Immature natural killer cell (primary cell): Measurements from ENCODE around the gene FIGNL1. TPM values are rescaled to one million over a fixed set of nuclear protein-coding genes. Genes with fewer than 3 reads are reported as not detected.
A peak's percentile ranks its signal among the peaks of the same experiment; 100 is the strongest.

ENCODE experiments used
- DNase-seq, 3 donors: peaks; one replicate each; pipeline ENCODE4 v3.0.0; 2022; ENCODE audit warnings: mixed read lengths in 1 of 3
- H3K27ac Mint-ChIP-seq, 6 donors: one replicate each; pipeline ENCODE4 v1.8.0; 2020; ENCODE audit warnings: mixed read lengths in 6 of 6, mild to moderate bottlenecking in 5 of 6, inconsistent platforms in 4 of 6, moderate library complexity in 3 of 6
- H3K27me3 Mint-ChIP-seq, 3 donors: one replicate each; pipeline ENCODE4 v1.8.0; 2020 to 2021; ENCODE audit warnings: low read depth in 3 of 3, mild to moderate bottlenecking in 3 of 3, mixed read lengths in 3 of 3, moderate library complexity in 3 of 3, inconsistent platforms in 1 of 3
- H3K36me3 Mint-ChIP-seq, 3 donors: one replicate each; pipeline ENCODE4 v1.8.0; 2020; ENCODE audit warnings: mixed read lengths in 3 of 3, inconsistent platforms in 2 of 3, mild to moderate bottlenecking in 2 of 3
- H3K4me1 Mint-ChIP-seq, 2 donors: one replicate each; pipeline ENCODE4 v1.8.0; 2020; ENCODE audit warnings: inconsistent platforms in 2 of 2, mild to moderate bottlenecking in 2 of 2, mixed read lengths in 2 of 2, moderate library complexity in 1 of 2
- H3K4me3 Mint-ChIP-seq, 5 donors: one replicate each; pipeline ENCODE4 v1.8.0; 2020; ENCODE audit warnings: mild to moderate bottlenecking in 5 of 5, mixed read lengths in 5 of 5, inconsistent platforms in 3 of 5, moderate library complexity in 3 of 5
- H3K9me3 Mint-ChIP-seq, 6 donors: one replicate each; pipeline ENCODE4 v1.8.0; 2020; ENCODE audit warnings: mild to moderate bottlenecking in 6 of 6, mixed read lengths in 6 of 6, inconsistent platforms in 4 of 6, moderate library complexity in 3 of 6
- polyA plus RNA-seq, 3 donors: library from polyadenylated mRNA; unstranded; fragments of 300-500 nt; fragmentation: Illumina TruSeq; gene quantifications; one replicate each; pipeline ENCODE4 v1.2.3, GENCODE V29; 2021

FIGNL1 gene
- 10 to 100 TPM in 1 of 3 donors, 1 to 10 TPM in 2; 1.8 to 10.3 (median 3.7) TPM for polyA plus RNA-seq

DNA sequence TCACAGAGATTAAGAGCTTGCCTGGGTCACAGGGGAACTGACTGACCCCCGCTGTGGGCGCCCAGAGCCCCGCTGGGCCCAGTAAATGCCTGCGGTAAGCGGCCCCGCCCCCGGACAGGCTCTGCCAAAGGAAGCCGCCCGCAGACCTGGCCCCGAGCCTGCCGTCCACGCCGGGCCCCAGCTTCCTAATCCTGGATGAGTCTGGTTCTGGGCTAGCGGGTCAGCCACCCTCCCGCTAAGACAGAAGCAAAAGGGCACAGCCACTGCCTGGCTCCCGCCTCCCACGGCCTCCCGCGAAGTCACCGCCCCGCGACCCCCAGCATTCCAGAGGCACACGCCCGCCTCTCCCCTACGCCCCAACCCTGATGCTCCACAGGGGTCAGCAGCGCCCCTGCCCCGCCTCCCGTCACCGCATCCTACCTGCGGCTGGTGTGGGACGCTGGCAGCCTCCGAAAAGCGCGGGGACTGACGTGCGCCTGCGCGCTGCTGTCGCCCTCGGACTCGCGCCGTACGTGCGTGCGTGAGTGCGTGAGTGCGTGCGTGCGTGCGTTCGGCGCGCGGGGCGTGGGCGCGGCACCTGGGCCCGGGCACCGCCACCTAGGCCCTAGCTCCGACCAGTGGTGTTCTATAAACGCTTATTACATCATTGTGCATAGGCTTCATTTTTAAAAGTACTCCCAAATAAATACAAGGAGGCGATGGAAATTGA lies at the start of gene FIGNL1:
Gene FIGNL1, minus strand, starts transcription at position 470 of the 709 bp plus-strand sequence. CDS start 3,063 bp downstream, outside the sequence.
- Mint-ChIP-seq H3K4me3 (peak within 1 kb of the TSS; percentile 89 to 94 (median 91)), H3K36me3 (peaks cover 11 to 22% (median 14%) of the 10 kb centered on the region in 3 donors), H3K9me3 (no peaks in the 10 kb centered on the region), H3K27me3 (peaks cover 0 to 14% (median 3%) of the 10 kb centered on the region in 3 donors), H3K27ac (peak within 1 kb of the TSS; percentile 70 to 94 (median 84)), H3K4me1 (peaks cover 18 to 26% of the 10 kb centered on the region in 2 donors)
- peak; percentile 78 to 82 (median 81) for DNase-seq

DNA sequence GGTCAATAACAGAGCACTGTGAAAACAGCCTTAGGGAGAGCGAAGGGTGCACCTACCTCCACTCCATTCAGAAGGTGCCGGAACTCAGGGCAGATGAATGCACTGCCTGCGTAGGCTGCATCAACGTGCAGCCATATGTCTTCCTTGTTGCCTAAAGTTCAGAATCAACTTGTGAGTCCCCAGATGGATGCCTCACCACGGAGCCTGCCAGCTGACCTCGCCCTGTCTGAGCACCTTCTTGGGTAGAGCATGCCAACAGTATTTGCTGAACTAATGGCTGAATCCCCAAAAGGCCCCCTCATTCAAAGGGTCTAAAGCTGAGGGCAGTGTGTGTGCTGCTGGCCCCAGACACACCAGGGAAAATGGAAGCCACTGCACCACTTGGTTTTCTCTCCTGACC lies 48.9 kb upstream of the FIGNL1 start:
- Mint-ChIP-seq H3K4me1 (no peaks in the 10 kb centered on the region), H3K36me3 (no peaks in the 10 kb centered on the region), H3K27ac (no peak overlapping the region), H3K27me3 (peaks cover 4 to 6% (median 4%) of the 10 kb centered on the region in 3 donors), H3K9me3 (no peaks in the 10 kb centered on the region), H3K4me3 (no peak overlapping the region)
- no peak for DNase-seq

DNA sequence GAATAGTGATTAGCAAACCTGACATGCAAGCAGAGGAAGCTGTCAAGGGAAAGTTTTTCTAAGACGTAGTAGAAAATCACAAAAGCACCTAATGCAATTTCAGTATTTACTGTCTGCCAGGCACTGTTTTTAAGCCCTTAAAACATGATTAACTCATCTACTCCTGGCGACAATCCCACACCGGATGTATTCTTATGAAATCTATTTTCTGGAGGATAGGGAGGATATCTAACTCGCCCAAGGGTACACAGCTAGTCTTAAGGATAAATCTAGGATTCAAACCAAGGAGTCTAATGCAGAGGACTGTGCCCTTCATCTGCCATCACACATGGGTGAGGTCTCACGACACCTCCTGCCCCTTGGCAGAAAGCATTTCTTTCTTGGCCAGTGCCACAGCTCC lies 47.8 kb upstream of the FIGNL1 start:
- H3K4me3 Mint-ChIP-seq = no peak overlapping the region
- no peaks in the 10 kb centered on the region for H3K36me3 Mint-ChIP-seq
- H3K4me1 Mint-ChIP-seq = no peaks in the 10 kb centered on the region
- H3K27ac Mint-ChIP-seq = no peak overlapping the region
- H3K9me3 Mint-ChIP-seq = no peaks in the 10 kb centered on the region
- DNase-seq = no peak
- H3K27me3 Mint-ChIP-seq = peaks cover 4 to 6% (median 6%) of the 10 kb centered on the region in 3 donors

GRCh38 chr7:50497068-50497642 lies 47.0 kb upstream of the FIGNL1 start:
- Mint-ChIP-seq H3K4me3 (no peak overlapping the region), H3K27me3 (peaks cover 6 to 7% (median 6%) of the 10 kb centered on the region in 3 donors), H3K36me3 (no peaks in the 10 kb centered on the region), H3K9me3 (no peaks in the 10 kb centered on the region), H3K4me1 (no peaks in the 10 kb centered on the region), H3K27ac (no peak overlapping the region)
- DNase-seq = no peak

GRCh38 chr7:50496569-50496968 lies 46.4 kb upstream of the FIGNL1 start:
- H3K4me3 Mint-ChIP-seq = no peak overlapping the region
- H3K27me3 Mint-ChIP-seq = peaks cover 6 to 7% (median 6%) of the 10 kb centered on the region in 3 donors
- H3K9me3 Mint-ChIP-seq = no peaks in the 10 kb centered on the region
- no peak for DNase-seq
- no peaks in the 10 kb centered on the region for H3K4me1 Mint-ChIP-seq
- no peaks in the 10 kb centered on the region for H3K36me3 Mint-ChIP-seq
- no peak overlapping the region for H3K27ac Mint-ChIP-seq

DNA sequence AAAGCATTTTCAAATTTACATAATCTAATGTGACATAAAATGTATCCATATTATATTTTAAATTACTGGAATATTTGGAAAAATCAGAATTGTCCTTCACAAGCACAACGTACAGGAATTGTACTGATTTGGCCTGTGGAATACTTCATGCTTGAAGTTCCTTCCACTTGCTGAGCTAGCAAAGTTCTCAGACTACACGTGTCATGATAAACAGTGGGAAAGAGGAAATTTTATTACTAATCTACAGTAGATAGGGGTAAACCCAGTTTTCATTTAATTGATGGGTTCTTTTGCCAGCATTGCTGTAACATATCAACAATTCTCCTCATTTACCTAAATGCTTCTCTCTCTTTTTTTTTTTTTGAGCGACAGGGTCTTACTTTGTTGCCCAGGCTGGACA lies 45.6 kb upstream of the FIGNL1 start:
- H3K4me1 Mint-ChIP-seq = no peaks in the 10 kb centered on the region
- no peak overlapping the region for H3K27ac Mint-ChIP-seq
- H3K36me3 Mint-ChIP-seq = no peaks in the 10 kb centered on the region
- H3K27me3 Mint-ChIP-seq = peaks cover 6 to 7% (median 6%) of the 10 kb centered on the region in 3 donors
- no peak overlapping the region for H3K4me3 Mint-ChIP-seq
- no peaks in the 10 kb centered on the region for H3K9me3 Mint-ChIP-seq
- no peak for DNase-seq

GRCh38 chr7:50492770-50493519 lies 42.8 kb upstream of the FIGNL1 start:
- no peak for DNase-seq
- H3K9me3 Mint-ChIP-seq = no peaks in the 10 kb centered on the region
- no peaks in the 10 kb centered on the region for H3K36me3 Mint-ChIP-seq
- H3K4me3 Mint-ChIP-seq = no peak overlapping the region
- no peaks in the 10 kb centered on the region for H3K4me1 Mint-ChIP-seq
- peaks cover 4 to 8% (median 7%) of the 10 kb centered on the region in 3 donors for H3K27me3 Mint-ChIP-seq
- no peak overlapping the region for H3K27ac Mint-ChIP-seq

DNA sequence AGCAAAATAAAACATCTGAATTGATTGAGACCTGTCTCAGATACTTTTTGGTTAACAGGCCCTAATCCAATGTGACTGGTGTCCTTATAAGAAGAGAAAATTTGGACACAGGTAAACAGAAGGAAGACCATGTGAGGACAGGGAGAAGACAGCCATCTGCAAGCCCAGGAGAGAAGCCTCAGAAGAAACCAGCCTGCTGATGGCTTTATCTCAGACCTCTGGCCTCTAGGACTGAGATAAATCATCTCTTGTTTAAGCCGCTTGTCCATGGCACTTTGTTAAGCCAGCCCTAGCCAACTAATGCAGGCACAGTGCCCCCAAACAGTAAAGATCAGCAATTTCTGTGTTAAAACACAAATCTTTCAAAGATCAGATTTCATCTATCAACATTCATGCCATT lies 41.8 kb upstream of the FIGNL1 start:
- no peaks in the 10 kb centered on the region for H3K9me3 Mint-ChIP-seq
- H3K27me3 Mint-ChIP-seq = peaks cover 2 to 9% (median 8%) of the 10 kb centered on the region in 3 donors
- no peaks in the 10 kb centered on the region for H3K36me3 Mint-ChIP-seq
- no peak for DNase-seq
- no peaks in the 10 kb centered on the region for H3K4me1 Mint-ChIP-seq
- H3K27ac Mint-ChIP-seq = no peak overlapping the region
- no peak overlapping the region for H3K4me3 Mint-ChIP-seq

- Mint-ChIP-seq H3K4me1 (no peaks in the 10 kb centered on the region), H3K9me3 (no peaks in the 10 kb centered on the region), H3K27ac (no peak overlapping the region), H3K27me3 (peaks cover 2 to 9% (median 8%) of the 10 kb centered on the region in 3 donors), H3K36me3 (no peaks in the 10 kb centered on the region), H3K4me3 (no peak overlapping the region)
- DNase-seq = no peak
Measured at GRCh38 chr7:50491209-50491608, 41.1 kb upstream of the FIGNL1 start.

GRCh38 chr7:50488379-50488778 lies 38.2 kb upstream of the FIGNL1 start:
- DNase-seq = no peak
- Mint-ChIP-seq H3K27ac (no peak overlapping the region), H3K36me3 (no peaks in the 10 kb centered on the region), H3K4me3 (no peak overlapping the region), H3K9me3 (no peaks in the 10 kb centered on the region), H3K4me1 (no peaks in the 10 kb centered on the region), H3K27me3 (peaks cover 3 to 10% (median 10%) of the 10 kb centered on the region in 3 donors)

DNA sequence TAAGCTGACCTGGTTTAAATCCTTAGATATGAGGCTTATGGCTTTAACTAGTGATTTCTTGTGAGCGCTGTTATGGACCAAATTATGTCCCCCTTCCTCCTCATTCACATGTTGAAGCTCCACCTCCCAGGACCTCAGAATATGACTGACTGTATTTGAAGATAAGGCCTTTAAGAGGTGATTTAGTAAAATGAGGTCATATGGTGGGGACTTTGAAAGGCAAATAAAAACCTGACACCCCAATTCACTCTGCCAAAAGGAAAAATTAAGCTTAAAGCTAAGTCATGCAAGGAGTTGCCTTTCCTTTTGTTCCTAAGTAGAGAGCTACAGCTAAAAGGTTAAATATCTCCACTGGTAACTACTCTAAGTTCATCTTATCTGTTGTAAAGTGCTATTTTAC lies 36.4 kb upstream of the FIGNL1 start:
- Mint-ChIP-seq H3K4me3 (no peak overlapping the region), H3K4me1 (no peaks in the 10 kb centered on the region), H3K36me3 (no peaks in the 10 kb centered on the region), H3K9me3 (no peaks in the 10 kb centered on the region), H3K27me3 (peaks cover 2 to 10% (median 8%) of the 10 kb centered on the region in 3 donors), H3K27ac (no peak overlapping the region)
- no peak for DNase-seq

GRCh38 chr7:50481867-50482266 lies 31.7 kb upstream of the FIGNL1 start:
- no peak overlapping the region for H3K4me3 Mint-ChIP-seq
- H3K9me3 Mint-ChIP-seq = no peaks in the 10 kb centered on the region
- DNase-seq = no peak
- H3K27me3 Mint-ChIP-seq = peaks cover 2 to 6% (median 6%) of the 10 kb centered on the region in 3 donors
- H3K27ac Mint-ChIP-seq = no peak overlapping the region
- H3K4me1 Mint-ChIP-seq = no peaks in the 10 kb centered on the region
- no peaks in the 10 kb centered on the region for H3K36me3 Mint-ChIP-seq

- Mint-ChIP-seq H3K4me1 (no peaks in the 10 kb centered on the region), H3K36me3 (no peaks in the 10 kb centered on the region), H3K27me3 (peaks cover 4 to 11% (median 5%) of the 10 kb centered on the region in 3 donors), H3K27ac (no peak overlapping the region), H3K4me3 (no peak overlapping the region), H3K9me3 (no peaks in the 10 kb centered on the region)
- no peak for DNase-seq
Measured at GRCh38 chr7:50480797-50481196, 30.6 kb upstream of the FIGNL1 start.
